Uterus (tissue), 2 donors: ENCODE measurements around the gene EBP.

ENCODE experiments used
- CTCF ChIP-seq, 4 experiments: fragments of 200-600 bp in 2 of 4; fragments of 450-650 bp in 2 of 4; sonication (generic) in 2 of 4; IDR thresholded peaks; one replicate each; pipeline ENCODE4 v1.5.1; 2016 to 2019; ENCODE audit warnings: antibody characterized with exemption in 4 of 4, mild to moderate bottlenecking in 2 of 4, moderate library complexity in 1 of 4
- POLR2A ChIP-seq, 2 donors: fragments of 450-650 bp; IDR thresholded peaks; one replicate each; pipeline ENCODE4 v1.6.1; 2016; ENCODE audit warnings: antibody characterized with exemption in 2 of 2, mild to moderate bottlenecking in 1 of 2, moderate library complexity in 1 of 2

- TF ChIP-seq CTCF (IDR thresholded peaks at IDR 0.05) = no peak
- no peak for TF ChIP-seq POLR2A (IDR thresholded peaks at IDR 0.05)
Measured at GRCh38 chrX:48489296-48489695, 32.3 kb upstream of the EBP start.
